NCI-H2227 treated with DMSO at 0.1 percent for 48 hours (cell line): ENCODE data around the gene CYSTM1.
"Not testable (repeated sequence)": the region's sequence is repeated elsewhere in the genome, so short reads cannot be mapped to it uniquely, and the experiment has no call there.

Experiments
- DNase-seq: peaks from one replicate; lab custom pipeline; 2025; lab: John Stamatoyannopoulos, UW

Gene CYSTM1

DNA sequence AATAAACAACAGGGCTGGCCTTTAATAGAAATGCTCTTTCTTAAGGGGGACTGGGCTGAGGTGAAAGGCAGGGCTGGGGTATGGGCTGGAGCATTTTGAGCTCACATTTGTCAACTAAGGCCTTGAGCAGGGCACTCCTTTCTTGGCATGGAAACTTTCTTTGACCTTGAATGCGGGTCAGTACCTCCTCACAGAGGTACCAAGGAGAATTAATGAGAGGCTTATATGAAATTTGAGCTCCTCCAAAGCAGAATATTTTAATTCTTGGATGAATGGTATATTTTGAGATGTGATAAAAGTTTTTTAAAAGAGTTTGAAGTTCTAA lies 3.1 kb downstream of the CYSTM1 start:
- DNase-seq = no peak

DNA sequence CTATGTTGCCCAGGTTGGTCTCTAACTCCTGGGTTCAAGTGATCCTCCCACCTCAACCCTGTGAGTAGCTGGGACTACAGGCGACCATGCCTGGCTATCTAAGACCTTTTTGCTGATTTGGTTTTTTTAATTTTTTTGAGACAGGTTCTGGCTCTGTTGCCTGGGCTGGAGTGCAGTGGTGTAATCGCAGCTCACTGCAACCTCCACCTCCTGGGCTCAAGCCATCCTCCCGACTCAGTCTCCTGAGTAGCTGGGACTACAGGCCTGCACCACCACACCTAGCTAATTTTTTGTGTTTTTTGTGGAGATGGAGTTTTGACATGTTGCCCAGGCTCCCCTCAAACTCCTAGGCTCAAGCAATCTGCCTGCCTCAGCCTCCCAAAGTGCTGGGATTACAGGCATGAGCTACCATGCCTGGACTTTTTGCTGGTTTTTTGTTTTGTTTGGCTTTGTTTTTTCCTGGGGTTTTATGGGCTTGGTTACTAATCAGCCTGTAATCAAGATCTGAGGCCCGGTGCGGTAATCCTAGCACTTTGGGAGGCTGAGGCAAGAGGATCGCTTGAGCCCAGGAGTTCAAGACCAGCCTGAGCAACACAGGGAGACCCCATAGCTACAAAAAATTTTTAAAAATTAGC lies 3.6 kb downstream of the CYSTM1 start:
- DNase-seq = no peak

DNA sequence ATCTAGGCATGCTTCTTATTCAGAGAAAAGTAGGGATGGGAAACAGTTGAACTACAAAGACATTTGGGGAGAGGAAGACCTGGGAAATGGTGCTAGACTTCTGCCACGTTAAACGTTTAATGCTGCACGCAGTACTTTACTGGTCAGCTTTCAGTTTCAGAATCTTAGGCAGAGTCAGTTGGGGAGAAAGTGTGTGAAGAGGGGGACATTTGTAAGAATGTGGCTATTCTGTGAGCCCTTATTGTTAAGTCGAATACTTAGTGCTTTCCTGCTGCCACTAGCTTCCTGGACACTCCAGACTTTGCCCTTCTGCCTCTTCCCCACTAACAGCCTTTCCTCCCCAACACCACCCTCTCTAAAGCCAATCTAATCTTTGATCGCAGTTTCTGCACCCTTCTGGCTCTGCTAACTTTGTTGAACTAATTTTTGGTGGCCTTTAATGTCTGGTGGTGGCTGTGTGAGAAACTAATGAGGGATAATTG lies 6.1 kb downstream of the CYSTM1 start:
- DNase-seq = no peak

DNA sequence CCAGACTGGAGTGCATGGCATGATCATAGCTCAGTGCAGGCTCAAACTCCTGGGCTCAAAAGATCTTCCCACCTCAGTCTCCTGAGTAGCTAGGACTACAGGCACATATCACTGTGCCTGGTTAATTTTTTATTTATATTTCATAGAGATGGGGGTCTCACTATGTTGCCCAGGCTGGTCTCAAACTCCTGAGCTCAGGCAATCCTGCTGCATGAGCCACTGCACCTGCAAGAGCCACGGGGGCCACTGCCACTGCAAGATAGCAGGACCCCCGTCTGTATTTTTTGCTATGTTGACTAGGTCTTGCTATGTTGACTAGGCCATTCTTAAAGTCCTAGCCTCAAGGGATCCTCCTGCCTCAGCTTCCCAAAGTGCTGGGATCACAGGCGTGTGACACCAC lies 6.5 kb downstream of the CYSTM1 start:
- DNase-seq = no peak

DNA sequence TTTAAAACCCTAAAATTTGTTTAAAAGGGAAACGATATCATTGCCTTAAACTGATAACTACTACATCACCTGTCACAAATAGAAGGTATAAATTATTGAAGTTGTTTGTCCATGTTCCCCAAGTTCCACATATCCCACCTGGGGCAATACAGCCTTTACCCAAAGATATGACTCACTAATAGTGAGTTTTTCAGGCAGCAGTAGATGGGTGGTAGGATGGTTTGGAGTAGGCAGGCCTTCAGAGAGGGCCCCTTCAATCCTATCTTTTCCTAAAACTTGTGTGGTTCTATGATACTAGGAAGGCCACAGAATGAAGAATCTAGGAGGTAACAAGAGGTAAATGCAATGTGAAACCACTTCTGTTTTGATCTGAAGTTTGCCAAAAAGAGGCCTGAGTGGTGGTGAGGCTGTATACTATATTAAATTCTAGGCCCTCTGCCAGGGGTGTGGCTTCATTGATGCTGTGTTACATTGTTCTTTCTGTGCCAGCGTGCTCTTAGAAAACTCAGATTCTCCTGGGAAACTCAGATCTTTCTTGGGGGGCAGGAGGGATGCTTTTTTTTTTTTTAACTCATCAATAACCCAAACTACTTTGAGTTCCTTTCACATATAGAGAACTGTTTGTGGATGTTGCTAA lies 7.2 kb downstream of the CYSTM1 start:
- no peak for DNase-seq

DNA sequence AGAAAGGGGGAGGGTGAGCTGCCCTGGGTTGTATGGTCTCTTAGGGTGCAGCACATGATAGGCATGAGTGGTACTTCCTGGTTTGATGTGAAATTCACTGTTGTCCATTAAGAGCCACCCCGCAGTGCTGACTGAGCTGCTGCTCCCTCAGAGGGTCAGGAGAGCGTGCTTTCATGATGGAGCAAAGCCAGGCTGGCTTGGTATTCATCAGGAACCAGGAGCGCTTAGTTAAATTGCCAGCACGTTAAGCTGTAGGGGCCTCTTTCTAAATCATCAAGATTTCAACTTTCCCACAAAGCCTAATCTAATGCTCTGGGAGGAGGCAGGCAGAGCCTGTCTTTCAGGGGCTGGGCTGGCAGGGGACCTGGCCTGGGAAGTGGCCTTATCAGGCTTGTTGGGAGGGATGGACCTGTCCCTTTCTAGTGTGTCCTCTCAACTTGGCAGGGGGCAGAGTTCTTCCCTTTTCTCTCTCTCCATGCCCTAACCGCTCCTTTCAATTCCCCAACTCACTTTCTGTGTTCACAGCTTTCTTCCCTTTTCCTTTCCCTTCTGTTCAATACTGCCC lies 7.9 kb downstream of the CYSTM1 start:
- peak; percentile 22 for DNase-seq

DNA sequence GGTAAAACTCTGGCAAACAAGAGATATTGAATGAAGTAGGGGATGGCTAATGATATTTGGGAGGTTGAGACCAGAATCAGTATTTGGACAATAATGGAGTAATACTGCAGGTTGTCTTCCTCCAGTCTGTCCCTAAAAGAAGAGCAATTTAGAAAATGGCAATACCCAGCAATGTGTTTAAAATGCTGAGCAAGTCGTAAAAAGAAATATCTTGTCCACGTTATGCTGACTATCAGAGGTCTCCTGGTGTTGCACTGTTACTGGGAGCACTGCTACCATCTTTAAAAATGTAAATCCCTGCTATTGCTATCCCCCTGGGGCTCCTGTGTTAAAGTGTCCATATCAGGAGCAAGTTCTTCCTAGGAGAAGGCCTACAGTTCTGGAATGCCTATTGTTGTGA lies 10.4 kb downstream of the CYSTM1 start:
- DNase-seq = no peak

DNA sequence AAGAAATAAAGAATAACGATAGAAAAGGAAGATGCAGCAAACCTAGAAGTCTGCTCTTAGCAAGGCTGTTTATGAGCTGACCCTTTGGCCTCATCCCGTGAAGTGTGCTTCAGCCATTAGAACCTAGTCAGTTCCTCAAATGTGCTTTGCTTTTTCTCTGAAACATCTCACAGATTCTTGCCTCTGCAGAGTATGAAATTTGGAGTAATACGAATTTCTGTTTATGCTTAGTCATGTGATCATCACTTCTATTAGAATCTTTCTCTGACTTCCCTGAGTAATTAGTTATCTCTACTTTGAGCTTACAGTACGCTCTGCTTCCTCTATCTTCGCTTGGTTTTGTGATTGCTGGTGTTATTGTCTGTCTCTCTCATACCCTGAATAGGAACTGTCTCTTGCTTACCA lies 11.3 kb downstream of the CYSTM1 start:
- no peak for DNase-seq

DNA sequence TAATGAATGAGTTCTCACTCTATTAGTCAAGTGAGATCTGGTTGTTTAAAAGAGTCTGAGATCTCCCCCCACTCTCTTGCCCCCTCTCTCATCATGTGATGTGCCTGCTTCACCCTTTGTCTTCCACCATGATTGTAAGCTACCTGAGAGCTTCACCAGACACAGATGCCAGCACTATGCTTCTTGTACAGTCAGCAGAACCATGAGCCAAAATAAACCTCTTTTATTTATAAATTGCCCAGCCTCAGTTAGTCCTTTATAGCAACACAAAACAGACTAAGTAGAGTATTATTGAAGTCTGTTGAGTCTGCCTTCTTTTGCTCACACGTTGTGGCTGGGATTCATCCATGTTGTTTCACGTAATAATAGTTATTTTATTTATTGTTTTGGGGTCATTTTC lies 14.3 kb downstream of the CYSTM1 start:
- DNase-seq = no peak

DNA sequence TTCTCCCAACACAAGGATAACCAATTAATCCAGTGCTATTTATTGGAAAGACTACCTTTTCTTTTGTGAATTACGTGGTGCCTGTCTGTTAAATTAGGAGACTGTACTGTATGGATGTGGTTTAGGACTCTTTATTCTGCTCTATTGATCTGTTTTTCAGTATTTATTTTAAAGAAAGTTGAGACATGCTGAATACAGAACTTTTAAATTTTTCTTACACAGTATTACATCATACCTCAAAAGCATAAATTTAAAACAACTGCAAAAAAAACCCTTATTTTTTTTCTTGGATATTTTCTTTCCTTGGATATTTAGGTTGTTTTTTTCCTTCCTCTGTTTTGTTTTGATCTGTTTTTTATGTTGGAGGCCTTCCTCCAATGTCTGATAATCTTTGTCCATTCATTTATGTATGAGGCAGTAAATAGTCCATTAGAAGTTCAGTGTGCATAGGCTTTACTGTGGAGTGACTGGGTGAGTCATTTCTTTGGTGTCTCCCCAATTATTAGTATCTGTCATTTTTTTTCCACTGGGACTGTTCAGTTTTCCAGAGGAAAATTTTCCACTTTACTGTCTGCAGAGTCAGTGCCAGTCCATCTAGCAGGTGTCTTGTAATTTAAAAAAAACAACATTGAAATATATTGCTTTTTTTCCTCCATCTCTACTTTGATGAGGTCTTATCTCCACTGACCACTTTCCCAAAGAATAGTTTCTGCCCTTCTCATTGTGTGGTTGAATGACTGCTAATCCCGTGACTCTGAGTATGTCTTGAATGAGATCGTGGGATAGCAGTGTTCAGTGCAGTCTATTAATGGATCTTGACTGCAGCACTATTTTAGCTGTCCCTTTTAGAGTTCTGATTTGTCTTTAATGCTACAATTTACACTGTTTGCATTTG lies 15.2 kb downstream of the CYSTM1 start:
- no peak for DNase-seq

DNA sequence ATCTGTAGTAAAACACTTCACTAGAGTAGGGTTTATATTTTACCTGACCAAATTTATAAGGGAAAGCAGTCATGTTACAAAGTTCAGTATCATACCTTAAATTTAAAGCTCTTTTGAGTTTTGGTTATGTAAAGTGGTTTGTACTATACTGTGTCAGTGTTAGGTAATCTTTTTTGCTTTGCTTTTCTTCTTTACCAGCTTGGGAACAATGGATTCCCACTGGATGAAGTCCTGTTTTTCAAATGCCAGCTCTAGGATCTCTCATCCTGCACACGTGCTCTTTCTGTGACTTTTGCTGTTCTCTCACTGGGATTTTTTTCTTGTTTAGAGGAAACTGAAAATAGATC lies 15.9 kb downstream of the CYSTM1 start:
- DNase-seq = no peak

DNA sequence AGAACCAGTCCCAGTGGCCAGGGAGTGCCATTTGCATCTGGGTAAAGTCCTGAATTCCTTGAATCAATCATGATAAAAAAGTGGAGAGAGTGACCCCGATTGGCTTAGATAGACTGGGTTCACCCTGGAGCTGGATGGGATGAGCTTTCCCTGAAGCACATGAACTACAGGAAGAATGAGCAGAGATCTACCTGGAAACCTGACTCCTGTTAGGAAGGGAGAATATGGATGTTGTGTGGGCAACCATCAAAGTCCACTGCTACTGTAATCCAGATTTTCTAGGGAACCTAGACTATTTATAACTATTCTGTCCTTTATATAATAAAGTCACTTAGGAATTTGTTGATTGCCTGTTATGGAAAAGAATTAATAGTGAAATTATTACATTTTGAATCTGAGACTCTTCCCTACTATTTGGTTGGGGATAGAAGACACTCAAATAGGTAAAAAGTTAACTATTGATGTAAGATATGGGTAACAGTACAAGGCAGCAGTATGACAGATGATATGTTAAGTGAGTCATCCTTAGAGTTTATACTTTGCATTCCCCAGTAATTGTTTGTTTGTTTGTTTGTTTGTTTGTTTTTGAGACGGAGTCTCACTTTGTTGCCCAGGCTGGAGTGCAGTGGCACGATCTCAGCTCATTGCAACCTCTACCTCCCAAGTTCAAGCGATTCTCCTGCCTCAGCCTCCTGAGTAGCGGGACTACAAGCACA lies 17.9 kb downstream of the CYSTM1 start:
- no peak for DNase-seq

DNA sequence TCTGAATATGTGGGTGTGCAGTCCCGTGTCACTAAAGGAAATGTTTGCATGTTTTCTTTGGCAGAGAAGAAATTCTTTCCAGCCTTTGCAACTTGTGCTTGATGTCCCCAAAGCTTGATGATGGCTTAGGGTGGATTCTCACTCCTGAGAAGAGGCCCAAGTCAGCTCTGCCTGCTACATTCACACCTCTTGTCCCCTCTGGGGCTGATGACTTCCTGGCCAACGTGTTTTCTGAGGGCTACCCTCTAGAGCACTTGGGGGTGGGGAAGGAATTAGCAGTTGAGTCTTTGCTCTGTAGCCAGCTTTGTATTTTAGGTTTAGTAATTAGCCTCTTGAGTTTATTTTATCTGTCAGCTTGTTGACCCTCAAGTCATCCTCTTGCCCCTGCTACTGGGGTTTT lies 19.7 kb downstream of the CYSTM1 start:
- DNase-seq = no peak

DNA sequence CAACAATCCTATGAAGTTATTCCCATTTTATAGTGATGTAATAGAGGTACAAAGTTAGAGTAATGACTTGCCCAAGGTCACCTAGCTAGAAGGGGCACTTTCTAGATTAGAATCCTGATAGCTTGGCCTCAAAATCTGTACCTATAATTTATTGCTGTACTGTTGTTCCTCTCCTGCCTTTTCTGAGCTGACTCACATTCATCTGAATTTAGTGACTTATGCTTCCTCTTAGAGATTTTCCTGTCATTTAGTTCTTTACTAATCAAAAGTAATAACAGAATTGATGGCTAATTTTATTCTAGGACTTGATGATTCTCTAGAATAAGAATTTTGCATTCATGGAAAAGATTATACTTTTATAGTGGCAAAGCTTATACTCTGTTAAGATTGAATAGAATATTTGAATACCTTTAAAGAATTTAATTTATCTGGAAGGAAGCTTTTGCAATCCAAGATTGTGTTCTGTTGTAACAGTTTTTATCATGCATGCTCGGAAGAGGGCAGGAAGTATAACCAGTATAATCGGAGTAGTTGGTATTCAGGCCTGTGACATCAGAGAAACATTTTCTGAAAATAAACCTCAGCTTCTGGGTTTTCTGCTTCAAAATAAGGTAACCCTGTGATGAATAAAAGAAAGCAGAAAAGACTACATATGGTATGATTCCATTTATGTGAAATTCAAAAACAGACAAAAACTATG lies 21.3 kb downstream of the CYSTM1 start:
- DNase-seq = no peak

DNA sequence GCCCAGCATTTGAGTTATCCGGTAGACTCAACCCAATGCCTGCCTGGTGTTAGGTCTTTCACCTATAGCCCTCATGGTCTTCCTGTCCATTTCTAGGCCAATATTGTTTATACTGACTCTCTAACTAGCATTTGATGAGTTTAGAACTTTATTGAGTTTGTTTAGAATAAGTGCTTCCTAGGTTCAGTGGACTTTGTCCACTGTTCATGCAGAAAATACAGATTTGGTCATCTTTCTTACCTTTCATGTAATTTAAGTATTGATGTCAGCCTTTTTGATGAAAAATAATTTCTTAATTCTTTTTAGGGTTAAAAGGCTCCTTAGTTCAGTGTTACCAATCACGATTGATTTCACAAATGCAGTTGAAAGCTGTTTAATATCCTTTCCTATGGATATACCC lies 22.0 kb downstream of the CYSTM1 start:
- DNase-seq = no peak

DNA sequence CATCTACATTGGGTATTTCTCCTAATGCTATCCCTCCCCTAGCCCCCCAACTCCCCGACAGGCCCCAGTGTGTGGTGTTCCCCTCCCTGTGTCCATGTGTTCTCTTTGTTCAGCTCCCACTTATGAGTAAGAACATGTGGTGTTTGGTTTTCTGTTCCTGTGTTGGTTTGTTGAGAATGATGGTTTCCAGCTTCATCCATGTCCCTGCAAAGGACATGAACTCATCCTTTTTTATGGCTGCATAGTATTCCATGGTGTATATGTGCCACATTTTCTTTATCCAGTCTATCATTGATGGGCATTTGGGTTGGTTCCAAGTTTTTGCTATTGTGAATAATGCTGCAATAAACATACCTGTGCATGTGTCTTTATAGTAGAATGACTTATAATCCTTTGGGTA lies 23.9 kb downstream of the CYSTM1 start:
- DNase-seq = not testable (repeated sequence)

DNA sequence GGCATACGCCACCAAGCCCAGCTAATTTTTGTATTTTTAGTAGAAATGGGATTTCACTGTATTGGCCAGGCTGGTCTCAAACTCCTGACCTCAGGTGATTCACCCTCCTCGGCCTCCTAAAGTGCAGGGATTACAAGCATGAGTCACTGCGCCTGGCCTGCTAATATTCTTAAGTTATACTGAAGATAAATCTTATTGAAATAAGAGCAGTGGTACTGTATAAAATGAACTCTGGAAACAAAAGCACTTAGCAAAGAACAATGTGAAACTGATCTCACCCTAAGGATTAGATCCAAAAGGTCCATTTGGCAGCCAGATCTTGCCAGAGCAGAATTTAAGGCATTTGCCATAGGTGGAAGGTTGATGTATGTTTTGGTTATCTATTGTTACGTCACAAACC lies 27.1 kb downstream of the CYSTM1 start:
- no peak for DNase-seq

DNA sequence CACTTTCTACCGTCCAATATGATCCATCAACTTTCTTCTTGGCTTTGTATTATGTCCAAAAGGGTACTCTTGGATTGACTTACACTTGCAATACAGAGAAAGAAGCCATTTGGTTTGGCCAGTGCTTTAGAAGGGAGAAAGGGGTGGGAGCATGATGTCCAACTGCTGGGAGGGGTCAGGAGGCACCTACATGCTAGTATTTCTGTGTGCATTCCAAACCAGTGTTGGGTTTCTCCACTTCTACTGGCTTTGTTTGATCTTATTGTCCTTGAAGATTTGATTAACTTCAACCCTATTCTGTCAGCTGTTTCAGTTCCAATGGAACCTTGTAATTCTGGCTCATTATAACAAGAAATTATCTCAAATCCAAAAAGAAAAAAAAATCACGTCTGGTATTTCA lies 27.6 kb downstream of the CYSTM1 start:
- no peak for DNase-seq

DNA sequence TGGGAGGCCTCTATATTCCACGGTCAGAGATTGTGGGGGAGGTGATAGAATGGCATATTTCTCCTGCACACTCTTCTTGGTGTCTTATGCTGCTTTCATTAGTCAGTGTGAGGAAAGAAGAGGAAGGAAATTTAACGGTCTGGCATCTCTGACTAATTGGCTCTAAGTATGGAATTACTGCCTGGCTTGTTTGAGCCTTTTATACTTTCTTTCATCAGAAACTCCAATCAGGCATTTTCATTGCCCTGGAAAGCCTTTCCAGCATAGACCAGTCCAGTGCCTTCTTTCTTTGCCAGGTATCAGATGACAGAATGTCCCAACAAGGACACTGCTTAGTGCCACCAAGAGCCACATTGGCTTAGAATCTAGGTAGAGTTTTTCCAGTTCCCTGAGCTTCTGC lies 30.2 kb downstream of the CYSTM1 start:
- DNase-seq = no peak

DNA sequence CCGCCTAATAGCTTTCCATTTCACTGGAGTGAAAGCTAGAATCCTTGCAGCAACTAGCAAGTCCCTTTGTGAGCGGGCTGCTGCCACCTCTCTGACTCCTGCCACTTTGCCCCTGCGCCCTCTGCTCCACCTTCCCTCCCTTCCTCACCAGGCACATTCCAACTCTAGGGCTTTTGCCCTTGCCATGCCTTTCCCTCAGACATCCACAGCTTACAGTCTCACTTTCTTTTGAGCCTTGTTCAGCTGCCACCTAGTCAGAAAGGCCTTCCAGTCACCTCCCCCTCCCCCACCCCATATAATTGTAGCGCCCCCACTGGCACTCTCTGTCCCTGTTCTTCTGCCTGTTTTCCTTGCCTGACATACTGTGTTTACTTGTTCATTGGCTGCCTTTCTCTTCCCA lies 31.0 kb downstream of the CYSTM1 start:
- DNase-seq = no peak

DNA sequence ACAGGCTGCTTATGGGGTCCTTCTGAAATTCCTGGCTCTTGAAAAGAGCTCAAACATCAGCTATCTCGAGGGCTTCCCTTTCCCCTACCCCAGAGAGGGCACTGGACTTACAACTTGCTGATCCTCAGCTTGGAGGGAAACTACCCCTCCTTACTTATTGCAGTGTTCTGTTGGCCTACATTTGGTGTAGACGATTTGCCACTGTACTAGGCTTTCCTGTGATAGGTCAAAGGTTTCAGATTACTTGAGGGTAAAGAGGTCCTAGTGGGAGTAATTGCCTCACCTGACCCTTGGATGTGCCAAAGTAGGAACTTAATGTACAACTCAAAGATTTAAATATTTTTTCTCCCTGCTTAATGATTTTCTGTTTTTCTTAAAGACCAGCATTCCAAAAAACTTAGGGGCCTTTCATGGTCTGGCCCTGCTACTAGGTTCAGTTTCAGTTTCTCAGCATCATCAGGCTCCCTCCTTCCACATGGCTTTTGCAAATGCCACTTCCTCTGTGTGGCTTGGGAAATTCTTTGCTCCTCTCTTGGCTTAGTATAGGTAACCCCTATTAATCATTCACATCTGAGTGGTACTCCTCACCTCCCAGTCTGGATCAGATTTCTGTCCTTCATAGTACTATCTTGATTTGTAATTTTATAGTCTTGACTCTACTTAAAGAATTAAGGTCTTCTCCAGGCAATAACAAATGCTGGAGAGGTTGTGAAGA lies 32.4 kb downstream of the CYSTM1 start:
- DNase-seq = no peak
